ENCODE results near the gene LBP. TPM values are rescaled to one million over a fixed set of nuclear protein-coding genes. Genes with fewer than 3 reads are reported as not detected.
A peak's percentile ranks its signal among the peaks of the same experiment; 100 is the strongest.

LBP gene
- total and polyA plus RNA-seq, 2 of the 13 experiments (the other 11 are each of a cell fraction or from before 2014, with no cell fraction given) = 0.07 to 0.20 TPM

DNA sequence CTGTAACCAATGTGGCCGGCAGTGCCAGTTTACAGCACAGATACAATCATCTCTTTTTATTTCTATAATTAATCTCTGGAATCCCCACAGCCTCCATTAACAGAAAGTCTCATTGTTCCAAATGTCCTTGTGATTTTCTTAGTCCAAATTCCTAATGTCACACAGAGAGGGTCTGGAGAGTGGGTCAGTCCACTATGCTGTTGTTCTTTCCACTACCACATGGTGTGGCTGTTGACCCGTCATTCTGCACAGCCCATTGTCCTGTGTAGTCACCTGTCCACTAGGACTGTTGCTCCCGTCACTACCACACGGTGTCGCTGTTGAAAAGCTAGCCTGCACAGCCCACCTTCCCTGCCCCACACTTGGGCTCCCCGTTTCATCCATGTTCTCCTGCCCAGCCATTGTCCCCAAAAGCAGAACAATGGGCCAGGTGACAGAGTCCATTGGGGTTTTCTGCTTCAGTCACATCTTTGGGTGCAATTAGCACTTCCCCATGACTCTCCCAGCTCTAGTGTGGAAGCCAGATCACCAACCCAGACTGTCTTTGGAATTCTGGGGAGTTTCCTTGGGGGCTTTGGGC lies 8.6 kb upstream of the LBP start (continued):
- TF ChIP-seq, protein P1, sequence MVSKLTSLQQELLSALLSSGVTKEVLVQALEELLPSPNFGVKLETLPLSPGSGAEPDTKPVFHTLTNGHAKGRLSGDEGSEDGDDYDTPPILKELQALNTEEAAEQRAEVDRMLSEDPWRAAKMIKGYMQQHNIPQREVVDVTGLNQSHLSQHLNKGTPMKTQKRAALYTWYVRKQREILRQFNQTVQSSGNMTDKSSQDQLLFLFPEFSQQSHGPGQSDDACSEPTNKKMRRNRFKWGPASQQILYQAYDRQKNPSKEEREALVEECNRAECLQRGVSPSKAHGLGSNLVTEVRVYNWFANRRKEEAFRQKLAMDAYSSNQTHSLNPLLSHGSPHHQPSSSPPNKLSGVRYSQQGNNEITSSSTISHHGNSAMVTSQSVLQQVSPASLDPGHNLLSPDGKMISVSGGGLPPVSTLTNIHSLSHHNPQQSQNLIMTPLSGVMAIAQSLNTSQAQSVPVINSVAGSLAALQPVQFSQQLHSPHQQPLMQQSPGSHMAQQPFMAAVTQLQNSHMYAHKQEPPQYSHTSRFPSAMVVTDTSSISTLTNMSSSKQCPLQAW (CRISPR knock-in tag; IDR thresholded peaks at IDR 0.05) = 0 out of 2 replicates have a peak, but pooled peaks have one; percentile 55
- TF ChIP-seq ZNF543 (CRISPR knock-in tag; IDR thresholded peaks at IDR 0.05) (no peak), KAT2B (IDR thresholded peaks at IDR 0.05; ENCODE audit: borderline replicate concordance, low read depth, low read length) (no peak), ARHGAP35 (CRISPR knock-in tag; IDR thresholded peaks at IDR 0.05; ENCODE audit: borderline replicate concordance) (no peak), MAZ (IDR thresholded peaks at IDR 0.05; ENCODE audit: borderline replicate concordance, low read depth, low read length) (0 out of 2 replicates have a peak, but pooled peaks have one; percentile 8), MAZ (CRISPR knock-in tag; IDR thresholded peaks at IDR 0.05; ENCODE audit: low read depth) (no peak), WIZ (CRISPR knock-in tag; IDR thresholded peaks at IDR 0.05) (no peak), SRSF1 (optimal IDR thresholded peaks at IDR 0.05; ENCODE audit: low read depth, low read length) (no peak), ZNF720 (CRISPR knock-in tag; IDR thresholded peaks at IDR 0.05) (no peak), MTA3 (CRISPR knock-in tag; IDR thresholded peaks at IDR 0.05) (no peak), FOSL2 (CRISPR knock-in tag; IDR thresholded peaks at IDR 0.05) (no peak), ZNF230 (CRISPR knock-in tag; IDR thresholded peaks at IDR 0.05) (no peak; the same call in 1 of the 2 replicates), ZNF225 (CRISPR knock-in tag; IDR thresholded peaks at IDR 0.05) (no peak), SRSF4 (IDR thresholded peaks at IDR 0.05; ENCODE audit: low read depth, low read length, poor library complexity, severe bottlenecking) (no peak), ISL2 (CRISPR knock-in tag; IDR thresholded peaks at IDR 0.05) (no peak), TARDBP (CRISPR knock-in tag; IDR thresholded peaks at IDR 0.05) (peak; percentile 25; the same call in 1 of the 2 replicates), ZNF777 (CRISPR knock-in tag; IDR thresholded peaks at IDR 0.05) (no peak), ZNF367 (CRISPR knock-in tag; IDR thresholded peaks at IDR 0.05; ENCODE audit: borderline replicate concordance) (no peak), SMC3 (IDR thresholded peaks at IDR 0.05; ENCODE audit: low read length) (peak; percentile 94), RFXANK (CRISPR knock-in tag; IDR thresholded peaks at IDR 0.05) (no peak), HMG20A (CRISPR knock-in tag; IDR thresholded peaks at IDR 0.05; ENCODE audit: borderline replicate concordance) (no peak)
- TF ChIP-seq, protein P2, sequence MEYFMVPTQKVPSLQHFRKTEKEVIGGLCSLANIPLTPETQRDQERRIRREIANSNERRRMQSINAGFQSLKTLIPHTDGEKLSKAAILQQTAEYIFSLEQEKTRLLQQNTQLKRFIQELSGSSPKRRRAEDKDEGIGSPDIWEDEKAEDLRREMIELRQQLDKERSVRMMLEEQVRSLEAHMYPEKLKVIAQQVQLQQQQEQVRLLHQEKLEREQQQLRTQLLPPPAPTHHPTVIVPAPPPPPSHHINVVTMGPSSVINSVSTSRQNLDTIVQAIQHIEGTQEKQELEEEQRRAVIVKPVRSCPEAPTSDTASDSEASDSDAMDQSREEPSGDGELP (IDR thresholded peaks at IDR 0.05; ENCODE audit: borderline replicate concordance, low read depth) = peak; percentile 63; the same call in 1 of the 2 replicates
- TF ChIP-seq, protein P3, sequence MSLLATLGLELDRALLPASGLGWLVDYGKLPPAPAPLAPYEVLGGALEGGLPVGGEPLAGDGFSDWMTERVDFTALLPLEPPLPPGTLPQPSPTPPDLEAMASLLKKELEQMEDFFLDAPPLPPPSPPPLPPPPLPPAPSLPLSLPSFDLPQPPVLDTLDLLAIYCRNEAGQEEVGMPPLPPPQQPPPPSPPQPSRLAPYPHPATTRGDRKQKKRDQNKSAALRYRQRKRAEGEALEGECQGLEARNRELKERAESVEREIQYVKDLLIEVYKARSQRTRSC (CRISPR knock-in tag; IDR thresholded peaks at IDR 0.05; ENCODE audit: low read depth) = no peak
- TF ChIP-seq, protein P4, sequence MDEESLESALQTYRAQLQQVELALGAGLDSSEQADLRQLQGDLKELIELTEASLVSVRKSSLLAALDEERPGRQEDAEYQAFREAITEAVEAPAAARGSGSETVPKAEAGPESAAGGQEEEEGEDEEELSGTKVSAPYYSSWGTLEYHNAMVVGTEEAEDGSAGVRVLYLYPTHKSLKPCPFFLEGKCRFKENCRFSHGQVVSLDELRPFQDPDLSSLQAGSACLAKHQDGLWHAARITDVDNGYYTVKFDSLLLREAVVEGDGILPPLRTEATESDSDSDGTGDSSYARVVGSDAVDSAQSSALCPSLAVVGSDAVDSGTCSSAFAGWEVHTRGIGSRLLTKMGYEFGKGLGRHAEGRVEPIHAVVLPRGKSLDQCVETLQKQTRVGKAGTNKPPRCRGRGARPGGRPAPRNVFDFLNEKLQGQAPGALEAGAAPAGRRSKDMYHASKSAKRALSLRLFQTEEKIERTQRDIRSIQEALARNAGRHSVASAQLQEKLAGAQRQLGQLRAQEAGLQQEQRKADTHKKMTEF (CRISPR knock-in tag; IDR thresholded peaks at IDR 0.05) = no peak
- TF ChIP-seq, protein P5, sequence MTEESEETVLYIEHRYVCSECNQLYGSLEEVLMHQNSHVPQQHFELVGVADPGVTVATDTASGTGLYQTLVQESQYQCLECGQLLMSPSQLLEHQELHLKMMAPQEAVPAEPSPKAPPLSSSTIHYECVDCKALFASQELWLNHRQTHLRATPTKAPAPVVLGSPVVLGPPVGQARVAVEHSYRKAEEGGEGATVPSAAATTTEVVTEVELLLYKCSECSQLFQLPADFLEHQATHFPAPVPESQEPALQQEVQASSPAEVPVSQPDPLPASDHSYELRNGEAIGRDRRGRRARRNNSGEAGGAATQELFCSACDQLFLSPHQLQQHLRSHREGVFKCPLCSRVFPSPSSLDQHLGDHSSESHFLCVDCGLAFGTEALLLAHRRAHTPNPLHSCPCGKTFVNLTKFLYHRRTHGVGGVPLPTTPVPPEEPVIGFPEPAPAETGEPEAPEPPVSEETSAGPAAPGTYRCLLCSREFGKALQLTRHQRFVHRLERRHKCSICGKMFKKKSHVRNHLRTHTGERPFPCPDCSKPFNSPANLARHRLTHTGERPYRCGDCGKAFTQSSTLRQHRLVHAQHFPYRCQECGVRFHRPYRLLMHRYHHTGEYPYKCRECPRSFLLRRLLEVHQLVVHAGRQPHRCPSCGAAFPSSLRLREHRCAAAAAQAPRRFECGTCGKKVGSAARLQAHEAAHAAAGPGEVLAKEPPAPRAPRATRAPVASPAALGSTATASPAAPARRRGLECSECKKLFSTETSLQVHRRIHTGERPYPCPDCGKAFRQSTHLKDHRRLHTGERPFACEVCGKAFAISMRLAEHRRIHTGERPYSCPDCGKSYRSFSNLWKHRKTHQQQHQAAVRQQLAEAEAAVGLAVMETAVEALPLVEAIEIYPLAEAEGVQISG (CRISPR knock-in tag; IDR thresholded peaks at IDR 0.05) = peak; percentile 75
